Glutamatergic neuron (in vitro differentiated cells): ENCODE data around the gene ZNF780A. TPM values are rescaled to one million over a fixed set of nuclear protein-coding genes. Genes with fewer than 3 reads are reported as not detected.
"Not testable (repeated sequence)": the region's sequence is repeated elsewhere in the genome, so short reads cannot be mapped to it uniquely, and the experiment has no call there.

Experiments
- DNase-seq: peaks from one replicate; pipeline ENCODE4 v3.0.0; 2022
- H3K27ac Mint-ChIP-seq: one replicate; pipeline ENCODE4 v1.8.0; 2020; ENCODE audit warnings: mild to moderate bottlenecking, mixed read lengths, inconsistent platforms; ENCODE audit not compliant: unreplicated experiment
- H3K27me3 Mint-ChIP-seq: one replicate; pipeline ENCODE4 v1.8.0; 2020; ENCODE audit warnings: mild to moderate bottlenecking, moderate library complexity, mixed read lengths, inconsistent platforms; ENCODE audit not compliant: unreplicated experiment
- H3K36me3 Mint-ChIP-seq: one replicate; pipeline ENCODE4 v1.8.0; 2020; ENCODE audit warnings: mild to moderate bottlenecking, mixed read lengths, inconsistent platforms; ENCODE audit not compliant: unreplicated experiment
- H3K4me1 Mint-ChIP-seq: one replicate; pipeline ENCODE4 v1.8.0; 2020; ENCODE audit warnings: mild to moderate bottlenecking, low read depth, mixed read lengths, inconsistent platforms; ENCODE audit not compliant: unreplicated experiment
- H3K4me3 Mint-ChIP-seq: one replicate; pipeline ENCODE4 v1.8.0; 2020; ENCODE audit warnings: mild to moderate bottlenecking, mixed read lengths, inconsistent platforms; ENCODE audit not compliant: unreplicated experiment
- H3K9me3 Mint-ChIP-seq: one replicate; pipeline ENCODE4 v1.8.0; 2020; ENCODE audit warnings: mild to moderate bottlenecking, moderate library complexity, mixed read lengths, inconsistent platforms; ENCODE audit not compliant: unreplicated experiment
- CTCF ChIP-seq: fragments of 200-600 bp; sonication (generic); IDR thresholded peaks from one replicate; pipeline ENCODE4 v1.5.0; 2021; ENCODE audit not compliant: partially characterized antibody, unreplicated experiment
- total RNA-seq: library from RNA; stranded (reverse); fragmentation: NEBNext Ultra II Directional; extraction: Animal tissue kit (Norgen Biotek cat#: 25700); gene quantifications from one replicate; pipeline ENCODE4 v1.2.1, GENCODE V29; 2021; ENCODE audit not compliant: unreplicated experiment

ZNF780A gene
- total RNA-seq, 1 donor from 2014 or later, result 20.0 TPM

- Mint-ChIP-seq H3K9me3 (peaks cover 1% of the 10 kb centered on the region), H3K4me1 (no peaks in the 10 kb centered on the region), H3K27me3 (no peaks in the 10 kb centered on the region), H3K27ac (no peak overlapping the region), H3K36me3 (no peaks in the 10 kb centered on the region), H3K4me3 (no peak overlapping the region)
- DNase-seq, result no peak
- TF ChIP-seq CTCF, result no peak
Measured at GRCh38 chr19:40133491-40133890, 42.7 kb upstream of the ZNF780A start.

GRCh38 chr19:40130013-40130412, 39.3 kb upstream of the ZNF780A start:
- Mint-ChIP-seq H3K27ac (no peak overlapping the region), H3K4me3 (no peak overlapping the region), H3K27me3 (no peaks in the 10 kb centered on the region), H3K36me3 (no peaks in the 10 kb centered on the region), H3K9me3 (peaks cover 1% of the 10 kb centered on the region), H3K4me1 (no peaks in the 10 kb centered on the region)
- DNase-seq, result no peak
- TF ChIP-seq CTCF, result no peak

GRCh38 chr19:40129425-40129824, 38.7 kb upstream of the ZNF780A start:
- H3K9me3 Mint-ChIP-seq, result peaks cover 1% of the 10 kb centered on the region
- H3K27me3 Mint-ChIP-seq, result no peaks in the 10 kb centered on the region
- no peak overlapping the region for H3K4me3 Mint-ChIP-seq
- H3K27ac Mint-ChIP-seq, result no peak overlapping the region
- no peak for DNase-seq
- H3K4me1 Mint-ChIP-seq, result no peaks in the 10 kb centered on the region
- no peaks in the 10 kb centered on the region for H3K36me3 Mint-ChIP-seq
- TF ChIP-seq CTCF, result no peak

DNA sequence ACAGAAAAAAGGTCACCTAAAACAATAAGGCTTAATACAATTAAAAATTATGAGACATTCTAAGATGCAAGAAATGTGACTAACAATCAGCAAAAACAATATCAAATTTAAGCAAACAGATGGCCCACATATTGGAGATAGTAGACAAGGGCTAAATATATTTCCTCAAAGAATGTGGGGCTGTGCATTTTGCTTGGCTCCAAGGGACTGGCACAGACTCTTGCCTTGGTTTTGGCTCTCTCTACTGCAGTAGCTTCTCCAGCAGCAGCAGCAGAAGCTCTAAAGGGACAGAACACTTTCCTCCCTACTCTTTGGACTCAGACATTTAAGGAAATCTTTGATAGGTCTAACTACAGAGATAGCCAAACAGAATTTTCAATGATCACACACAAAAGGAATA, 38.2 kb upstream of the ZNF780A start:
- H3K36me3 Mint-ChIP-seq, result no peaks in the 10 kb centered on the region
- H3K4me3 Mint-ChIP-seq, result no peak overlapping the region
- peaks cover 1% of the 10 kb centered on the region for H3K9me3 Mint-ChIP-seq
- TF ChIP-seq CTCF, result no peak
- no peak overlapping the region for H3K27ac Mint-ChIP-seq
- DNase-seq, result no peak
- no peaks in the 10 kb centered on the region for H3K4me1 Mint-ChIP-seq
- H3K27me3 Mint-ChIP-seq, result no peaks in the 10 kb centered on the region

GRCh38 chr19:40119380-40119779, 28.6 kb upstream of the ZNF780A start:
- H3K9me3 Mint-ChIP-seq, result peaks cover 8% of the 10 kb centered on the region
- H3K4me3 Mint-ChIP-seq, result no peak overlapping the region
- H3K36me3 Mint-ChIP-seq, result peaks cover 10% of the 10 kb centered on the region
- peaks cover 1% of the 10 kb centered on the region for H3K27me3 Mint-ChIP-seq
- H3K4me1 Mint-ChIP-seq, result no peaks in the 10 kb centered on the region
- H3K27ac Mint-ChIP-seq, result no peak overlapping the region
- TF ChIP-seq CTCF, result no peak
- DNase-seq, result no peak

- not testable (repeated sequence) for H3K27ac Mint-ChIP-seq, H3K4me1 Mint-ChIP-seq, H3K9me3 Mint-ChIP-seq, DNase-seq, H3K27me3 Mint-ChIP-seq, H3K4me3 Mint-ChIP-seq
- peaks cover 10% of the 10 kb centered on the region for H3K36me3 Mint-ChIP-seq
Measured at GRCh38 chr19:40118638-40119037, 27.9 kb upstream of the ZNF780A start.
